K562 (cell line): ENCODE results near the gene USF2. TPM values are rescaled to one million over a fixed set of nuclear protein-coding genes. Genes with fewer than 3 reads are reported as not detected.

ENCODE experiments used
- BRD9 ChIP-seq: fragments of 450-650 bp; IDR thresholded peaks from 2 replicates; pipeline ENCODE4 v1.6.1; 2018; ENCODE audit warnings: low read depth; ENCODE audit not compliant: partially characterized antibody
- CUX1 ChIP-seq: fragments of 200-800 bp; sonication (Bioruptor generic); IDR thresholded peaks from 2 replicates; pipeline ENCODE4 v1.6.1; 2016; ENCODE audit warnings: missing genetic modification characterization, missing compliant biosample characterization
- E2F6 ChIP-seq, 2 experiments: IDR thresholded peaks; 2 replicates each; pipeline ENCODE4 v1.6.1; 2011; ENCODE audit warnings: borderline replicate concordance in 1 of 2, control low read depth in 1 of 2, low read depth in 1 of 2, low read length in 1 of 2, mild to moderate bottlenecking in 1 of 2, mixed read lengths in 1 of 2, moderate library complexity in 1 of 2; ENCODE audit not compliant: insufficient read depth in 1 of 2, insufficient read length in 1 of 2, poor library complexity in 1 of 2, severe bottlenecking in 1 of 2; ENCODE audit errors: extremely low read depth in 1 of 2
- ID3 ChIP-seq, 2 experiments: fragments of 250-450 bp in 1 of 2; fragments of 450-650 bp in 1 of 2; sonication (Bioruptor Pico) in 1 of 2; IDR thresholded peaks; 2 replicates each; pipeline versions ENCODE4 v1.6.1 to v1.8.0; 2016 to 2021; ENCODE audit warnings: mild to moderate bottlenecking in 2 of 2, moderate library complexity in 2 of 2, missing compliant biosample characterization in 1 of 2, missing genetic modification characterization in 1 of 2
- TCF7 ChIP-seq: sonication (generic); IDR thresholded peaks from 2 replicates; pipeline ENCODE4 v1.6.1; 2016; ENCODE audit warnings: antibody characterized with exemption, borderline replicate concordance
- ZBTB2 ChIP-seq: fragments of 450-650 bp; IDR thresholded peaks from 2 replicates; pipeline ENCODE4 v1.6.1; 2016; ENCODE audit warnings: antibody characterized with exemption
- ZFP91 ChIP-seq: sonication (generic); formaldehyde crosslinking; IDR thresholded peaks from 2 replicates; pipeline ENCODE4 v1.8.0; 2022; ENCODE audit warnings: mild to moderate bottlenecking, missing genetic modification reagents
- ZNF589 ChIP-seq: fragments of 200-800 bp; sonication (Bioruptor generic); IDR thresholded peaks from 2 replicates; pipeline ENCODE4 v1.6.1; 2016; ENCODE audit warnings: low read depth, missing genetic modification characterization, missing compliant biosample characterization
- polyA plus RNA-seq, 8 experiments: library from polyadenylated mRNA; depleted of rRNA in 4 of 8; stranded (reverse) in 5 of 8; unstranded in 3 of 8; fragments of >200 nt; fragmentation: Nextera tagmentation in 2 of 8; fragmentation: Illumina TruSeq in 1 of 8; extraction: Ambion mirVana in 2 of 8; extraction: Trizol in 1 of 8; gene quantifications; 2 replicates each; pipeline versions ENCODE4 v1.2.1 to v1.2.3, GENCODE V29; 2011 to 2014; ENCODE audit warnings: inconsistent platforms in 1 of 8, missing spikeins in 1 of 8
- total RNA-seq, 7 experiments: library from RNA; depleted of rRNA in 6 of 7; stranded (reverse); fragments of >200 nt in 6 of 7; fragmentation: Illumina TruSeq in 2 of 7; extraction: Trizol in 2 of 7; gene quantifications; 2 replicates each; pipeline versions ENCODE4 v1.2.1 to v1.2.3, GENCODE V29; 2011 to 2021; ENCODE audit warnings: low replicate concordance in 1 of 7
- TF ChIP-seq, protein P1 (sequence below): fragments of 450-650 bp; IDR thresholded peaks from 2 replicates; pipeline ENCODE4 v1.7.1; 2018; ENCODE audit warnings: mild to moderate bottlenecking, low read depth; ENCODE audit not compliant: partially characterized antibody
- TF ChIP-seq, protein P2 (sequence below): fragments of 450-650 bp; formaldehyde crosslinking; IDR thresholded peaks from 2 replicates; pipeline ENCODE4 v1.4.0; 2020; ENCODE audit warnings: mild to moderate bottlenecking, moderate library complexity

USF2 gene
- total and polyA plus RNA-seq, 9 of the 15 experiments (the other 6 are each of a cell fraction or from before 2014, with no cell fraction given) = 0.27 to 93.7 (median 58.4) TPM

GRCh38 chr19:35220315-35220921, 48.3 kb upstream of the USF2 start (continued):
- TF ChIP-seq, protein P1, sequence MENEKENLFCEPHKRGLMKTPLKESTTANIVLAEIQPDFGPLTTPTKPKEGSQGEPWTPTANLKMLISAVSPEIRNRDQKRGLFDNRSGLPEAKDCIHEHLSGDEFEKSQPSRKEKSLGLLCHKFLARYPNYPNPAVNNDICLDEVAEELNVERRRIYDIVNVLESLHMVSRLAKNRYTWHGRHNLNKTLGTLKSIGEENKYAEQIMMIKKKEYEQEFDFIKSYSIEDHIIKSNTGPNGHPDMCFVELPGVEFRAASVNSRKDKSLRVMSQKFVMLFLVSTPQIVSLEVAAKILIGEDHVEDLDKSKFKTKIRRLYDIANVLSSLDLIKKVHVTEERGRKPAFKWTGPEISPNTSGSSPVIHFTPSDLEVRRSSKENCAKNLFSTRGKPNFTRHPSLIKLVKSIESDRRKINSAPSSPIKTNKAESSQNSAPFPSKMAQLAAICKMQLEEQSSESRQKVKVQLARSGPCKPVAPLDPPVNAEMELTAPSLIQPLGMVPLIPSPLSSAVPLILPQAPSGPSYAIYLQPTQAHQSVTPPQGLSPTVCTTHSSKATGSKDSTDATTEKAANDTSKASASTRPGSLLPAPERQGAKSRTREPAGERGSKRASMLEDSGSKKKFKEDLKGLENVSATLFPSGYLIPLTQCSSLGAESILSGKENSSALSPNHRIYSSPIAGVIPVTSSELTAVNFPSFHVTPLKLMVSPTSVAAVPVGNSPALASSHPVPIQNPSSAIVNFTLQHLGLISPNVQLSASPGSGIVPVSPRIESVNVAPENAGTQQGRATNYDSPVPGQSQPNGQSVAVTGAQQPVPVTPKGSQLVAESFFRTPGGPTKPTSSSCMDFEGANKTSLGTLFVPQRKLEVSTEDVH = peak; percentile 22
- no peak for TF ChIP-seq ZFP91 (CRISPR knock-in tag)
- TF ChIP-seq BRD9 = peak; percentile 78
- no peak for TF ChIP-seq ID3 (CRISPR knock-in tag; IDR thresholded peaks at IDR 0.05)
- TF ChIP-seq ID3 (tag; IDR thresholded peaks at IDR 0.05) = peak; percentile 64
- TF ChIP-seq E2F6 (IDR thresholded peaks at IDR 0.05; ENCODE audit: borderline replicate concordance in 1 of 2, extremely low read depth in 1 of 2, insufficient read depth in 1 of 2, insufficient read length in 1 of 2, low read depth in 1 of 2, low read length in 1 of 2, poor library complexity in 1 of 2, severe bottlenecking in 1 of 2) = peak in 1 of 2 experiments; percentile 52
- TF ChIP-seq ZNF589 = peak; percentile 84
- peak; percentile 66; the same call in 1 of the 2 replicates for TF ChIP-seq ZBTB2
- TF ChIP-seq CUX1 = peak; percentile 89
- TF ChIP-seq, protein P2, sequence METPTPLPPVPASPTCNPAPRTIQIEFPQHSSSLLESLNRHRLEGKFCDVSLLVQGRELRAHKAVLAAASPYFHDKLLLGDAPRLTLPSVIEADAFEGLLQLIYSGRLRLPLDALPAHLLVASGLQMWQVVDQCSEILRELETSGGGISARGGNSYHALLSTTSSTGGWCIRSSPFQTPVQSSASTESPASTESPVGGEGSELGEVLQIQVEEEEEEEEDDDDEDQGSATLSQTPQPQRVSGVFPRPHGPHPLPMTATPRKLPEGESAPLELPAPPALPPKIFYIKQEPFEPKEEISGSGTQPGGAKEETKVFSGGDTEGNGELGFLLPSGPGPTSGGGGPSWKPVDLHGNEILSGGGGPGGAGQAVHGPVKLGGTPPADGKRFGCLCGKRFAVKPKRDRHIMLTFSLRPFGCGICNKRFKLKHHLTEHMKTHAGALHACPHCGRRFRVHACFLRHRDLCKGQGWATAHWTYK = 0 out of 2 replicates have a peak, but pooled peaks have one; percentile 51
- peak; percentile 79; the same call in 1 of the 2 replicates for TF ChIP-seq TCF7
